GM19240 (cell line): Measurements from ENCODE around the gene ENO2.
"Not testable (repeated sequence)": the region's sequence is repeated elsewhere in the genome, so short reads cannot be mapped to it uniquely, and the experiment has no call there.

Source experiments
- DNase-seq: peaks from one replicate; pipeline ENCODE4 v3.0.0; 2011; ENCODE audit warnings: low spot score; ENCODE audit not compliant: insufficient read length

ENO2 gene

GRCh38 chr12:6914246-6914946 lies at the start of gene ENO2:
ENO2 (plus strand) TSS chr12:6914580; CDS start chr12:6915833, 1,253 bp downstream.
- DNase-seq = no peak

- not testable (repeated sequence) for DNase-seq
Measured at GRCh38 chr12:6865307-6865706, 49.1 kb upstream of the ENO2 start.

GRCh38 chr12:6866163-6866919 lies 48.0 kb upstream of the ENO2 start:
- DNase-seq = no peak

GRCh38 chr12:6866920-6867412 lies 47.4 kb upstream of the ENO2 start:
- no peak for DNase-seq

GRCh38 chr12:6867413-6868210 lies 46.8 kb upstream of the ENO2 start, which contains the start of gene TPI1:
TPI1 (plus strand) TSS chr12:6867531; CDS start chr12:6867567, 36 bp downstream.
- DNase-seq = peak; percentile 76

GRCh38 chr12:6868211-6869048 lies 46.0 kb upstream of the ENO2 start:
- no peak for DNase-seq

- peak; percentile 67 for DNase-seq
Measured at GRCh38 chr12:6869049-6870021, 45.0 kb upstream of the ENO2 start.

- DNase-seq = not testable (repeated sequence)
Measured at GRCh38 chr12:6870304-6870703, 44.1 kb upstream of the ENO2 start.

- no peak for DNase-seq
Measured at GRCh38 chr12:6871052-6871957, 43.1 kb upstream of the ENO2 start.

- peak; percentile 69 for DNase-seq
Measured at GRCh38 chr12:6872073-6873048, 42.0 kb upstream of the ENO2 start.

- DNase-seq = peak; percentile 90
Measured at GRCh38 chr12:6873094-6874014, 41.0 kb upstream of the ENO2 start, which contains the start of gene SPSB2. SPSB2 (minus strand) TSS chr12:6873303; CDS start chr12:6872901, 402 bp downstream.

- DNase-seq = not testable (repeated sequence)
Measured at GRCh38 chr12:6874015-6874368, 40.4 kb upstream of the ENO2 start.

- DNase-seq = not testable (repeated sequence)
Measured at GRCh38 chr12:6879824-6880223, 34.6 kb upstream of the ENO2 start.

GRCh38 chr12:6883252-6883651 lies 31.1 kb upstream of the ENO2 start:
- DNase-seq = no peak

- DNase-seq = no peak
Measured at GRCh38 chr12:6883683-6884082, 30.7 kb upstream of the ENO2 start.

GRCh38 chr12:6884539-6884938 lies 29.8 kb upstream of the ENO2 start:
- no peak for DNase-seq
